Adrenal gland (tissue), 5 donors: ENCODE data around the gene EML6.

Experiments used
- POLR2A ChIP-seq, 2 donors: fragments of 450-650 bp; IDR thresholded peaks; one replicate each; pipeline ENCODE4 v1.6.1; 2017; ENCODE audit warnings: antibody characterized with exemption in 2 of 2, mild to moderate bottlenecking in 2 of 2, moderate library complexity in 1 of 2
- TF ChIP-seq, protein P1 (sequence below), 6 experiments: fragments of 450-650 bp in 4 of 6; fragments of 200-600 bp in 2 of 6; sonication (generic) in 1 of 6; IDR thresholded peaks; 1 replicate in 5 of 6; 2 replicates in 1 of 6; pipeline versions ENCODE4 v1.5.1 to v1.8.0; 2016 to 2021; ENCODE audit warnings: antibody characterized with exemption in 6 of 6, mild to moderate bottlenecking in 2 of 6, moderate library complexity in 1 of 6
- donor health status: DM: no; HTN: no; CAD: no.

DNA sequence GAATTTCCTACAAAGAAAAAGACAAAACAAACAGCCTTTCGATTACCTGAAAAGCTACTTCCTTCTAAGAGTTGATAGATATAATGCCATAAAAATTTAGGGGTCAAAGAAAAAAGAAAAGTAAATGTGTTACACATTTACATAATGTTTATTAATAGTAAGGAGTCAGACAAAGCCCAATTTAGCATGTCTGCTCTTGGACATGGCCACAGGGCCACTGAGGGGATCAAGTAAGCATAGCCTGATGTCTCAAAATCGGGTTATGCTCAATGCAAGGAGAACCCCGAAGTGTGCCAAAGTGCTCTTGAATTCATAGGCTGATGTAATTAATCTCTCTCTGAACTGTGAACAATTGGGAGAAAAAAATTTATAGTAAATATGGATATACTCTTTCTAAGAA lies 265.1 kb downstream of the EML6 start:
- TF ChIP-seq, protein P1, sequence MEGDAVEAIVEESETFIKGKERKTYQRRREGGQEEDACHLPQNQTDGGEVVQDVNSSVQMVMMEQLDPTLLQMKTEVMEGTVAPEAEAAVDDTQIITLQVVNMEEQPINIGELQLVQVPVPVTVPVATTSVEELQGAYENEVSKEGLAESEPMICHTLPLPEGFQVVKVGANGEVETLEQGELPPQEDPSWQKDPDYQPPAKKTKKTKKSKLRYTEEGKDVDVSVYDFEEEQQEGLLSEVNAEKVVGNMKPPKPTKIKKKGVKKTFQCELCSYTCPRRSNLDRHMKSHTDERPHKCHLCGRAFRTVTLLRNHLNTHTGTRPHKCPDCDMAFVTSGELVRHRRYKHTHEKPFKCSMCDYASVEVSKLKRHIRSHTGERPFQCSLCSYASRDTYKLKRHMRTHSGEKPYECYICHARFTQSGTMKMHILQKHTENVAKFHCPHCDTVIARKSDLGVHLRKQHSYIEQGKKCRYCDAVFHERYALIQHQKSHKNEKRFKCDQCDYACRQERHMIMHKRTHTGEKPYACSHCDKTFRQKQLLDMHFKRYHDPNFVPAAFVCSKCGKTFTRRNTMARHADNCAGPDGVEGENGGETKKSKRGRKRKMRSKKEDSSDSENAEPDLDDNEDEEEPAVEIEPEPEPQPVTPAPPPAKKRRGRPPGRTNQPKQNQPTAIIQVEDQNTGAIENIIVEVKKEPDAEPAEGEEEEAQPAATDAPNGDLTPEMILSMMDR (IDR thresholded peaks at IDR 0.05): no peak
- TF ChIP-seq POLR2A (IDR thresholded peaks at IDR 0.05): no peak
